WERI-Rb-1 (cell line): ENCODE measurements around the gene TRABD.

Source experiments
- DNase-seq: peaks from one replicate; pipeline ENCODE4 v3.0.0-alpha.2; 2020
- H3K27ac ChIP-seq: fragments of 250-450 bp; sonication (Bioruptor Pico); 2 replicates; pipeline ENCODE4 v1.5.1; 2020; ENCODE audit warnings: mild to moderate bottlenecking, moderate library complexity
- H3K27me3 ChIP-seq: fragments of 250-450 bp; sonication (Bioruptor Pico); 2 replicates; pipeline ENCODE4 v1.5.1; 2021; ENCODE audit warnings: mild to moderate bottlenecking, low read depth, moderate library complexity; ENCODE audit not compliant: insufficient read depth, severe bottlenecking
- H3K36me3 ChIP-seq: fragments of 250-450 bp; sonication (Bioruptor Pico); 2 replicates; pipeline ENCODE4 v1.5.1; 2020; ENCODE audit warnings: mild to moderate bottlenecking, moderate library complexity
- H3K4me3 ChIP-seq: 2 replicates; pipeline ENCODE4 v1.5.1; 2011; ENCODE audit warnings: low read depth, mild to moderate bottlenecking, control low read depth, low read length
- H3K9me3 ChIP-seq: fragments of 250-450 bp; sonication (Bioruptor Pico); 2 replicates; pipeline ENCODE4 v1.5.1; 2021; ENCODE audit warnings: mild to moderate bottlenecking, moderate library complexity; ENCODE audit not compliant: severe bottlenecking
- CTCF ChIP-seq: IDR thresholded peaks from 2 replicates; pipeline ENCODE4 v1.5.1; 2011; ENCODE audit warnings: low read depth, mild to moderate bottlenecking, control low read depth, inconsistent platforms, low read length

TRABD gene

GRCh38 chr22:50178871-50179869, 6.5 kb upstream of the TRABD start:
- Histone ChIP-seq H3K27me3 (no peaks in the 10 kb centered on the region), H3K27ac (no peak overlapping the region), H3K4me3 (no peak overlapping the region), H3K36me3 (no peaks in the 10 kb centered on the region; the same call in 1 of the 2 replicates), H3K9me3 (no peaks in the 10 kb centered on the region)
- no peak for TF ChIP-seq CTCF
- no peak for DNase-seq

- no peak overlapping the region for H3K27ac ChIP-seq
- H3K27me3 ChIP-seq, result no peaks in the 10 kb centered on the region
- H3K36me3 ChIP-seq, result no peaks in the 10 kb centered on the region; the same call in 1 of the 2 replicates
- no peaks in the 10 kb centered on the region for H3K9me3 ChIP-seq
- TF ChIP-seq CTCF, result no peak
- no peak for DNase-seq
- no peak overlapping the region for H3K4me3 ChIP-seq
These were observed 5.6 kb upstream of the TRABD start for GRCh38 chr22:50179937-50180726.

GRCh38 chr22:50180727-50181521, 4.8 kb upstream of the TRABD start:
- DNase-seq, result no peak
- no peaks in the 10 kb centered on the region; the same call in 1 of the 2 replicates for H3K36me3 ChIP-seq
- TF ChIP-seq CTCF, result no peak
- no peaks in the 10 kb centered on the region for H3K9me3 ChIP-seq
- no peaks in the 10 kb centered on the region for H3K27me3 ChIP-seq
- no peak overlapping the region for H3K4me3 ChIP-seq
- H3K27ac ChIP-seq, result no peak overlapping the region

GRCh38 chr22:50182176-50183081, 3.3 kb upstream of the TRABD start:
- Histone ChIP-seq H3K9me3 (no peaks in the 10 kb centered on the region), H3K27ac (no peak overlapping the region), H3K27me3 (no peaks in the 10 kb centered on the region), H3K36me3 (peaks cover 2% of the 10 kb centered on the region; the same call in 1 of the 2 replicates), H3K4me3 (no peak overlapping the region)
- no peak for TF ChIP-seq CTCF
- no peak for DNase-seq
